ENCODE results near the gene SNRK.
"Not testable (repeated sequence)": the region's sequence is repeated elsewhere in the genome, so short reads cannot be mapped to it uniquely, and the experiment has no call there.

The SNRK gene

GRCh38 chr3:43346978-43347749 lies 60.8 kb downstream of the SNRK start:
- DNase-seq, result no peak

- no peak for DNase-seq
Observed at GRCh38 chr3:43347774-43348173, 61.4 kb downstream of the SNRK start.

GRCh38 chr3:43348350-43348749 lies 62.0 kb downstream of the SNRK start:
- DNase-seq, result no peak

- DNase-seq, result no peak
Observed at GRCh38 chr3:43348852-43349574, 62.7 kb downstream of the SNRK start.

- no peak for DNase-seq
Observed at GRCh38 chr3:43349716-43350115, 63.4 kb downstream of the SNRK start.

- no peak for DNase-seq
Observed at GRCh38 chr3:43353393-43353792, 67.1 kb downstream of the SNRK start.

GRCh38 chr3:43353923-43354670 lies 67.8 kb downstream of the SNRK start:
- DNase-seq, result no peak

GRCh38 chr3:43356033-43356432 lies 69.7 kb downstream of the SNRK start:
- DNase-seq, result not testable (repeated sequence)

- DNase-seq, result no peak
Observed at GRCh38 chr3:43361077-43361476, 74.7 kb downstream of the SNRK start.

- no peak for DNase-seq
Observed at GRCh38 chr3:43362183-43362582, 75.8 kb downstream of the SNRK start.

- no peak for DNase-seq
Observed at GRCh38 chr3:43362961-43363360, 76.6 kb downstream of the SNRK start.

- no peak for DNase-seq
Observed at GRCh38 chr3:43363621-43364266, 77.4 kb downstream of the SNRK start.

- DNase-seq, result no peak
Observed at GRCh38 chr3:43364494-43364893, 78.2 kb downstream of the SNRK start.

GRCh38 chr3:43364926-43365325 lies 78.6 kb downstream of the SNRK start:
- no peak for DNase-seq

GRCh38 chr3:43365601-43366305 lies 79.4 kb downstream of the SNRK start:
- DNase-seq, result no peak

GRCh38 chr3:43366481-43366880 lies 80.1 kb downstream of the SNRK start:
- DNase-seq, result no peak

- no peak for DNase-seq
Observed at GRCh38 chr3:43366885-43367284, 80.5 kb downstream of the SNRK start.

GRCh38 chr3:43369404-43370292 lies 83.3 kb downstream of the SNRK start:
- no peak for DNase-seq

GRCh38 chr3:43370293-43370980 lies 84.1 kb downstream of the SNRK start:
- DNase-seq, result no peak

GRCh38 chr3:43371494-43371893 lies 85.2 kb downstream of the SNRK start:
- DNase-seq, result no peak
